MM.1S (cell line): ENCODE data around the gene LRRC75A.

ENCODE experiments used
- EZH2 ChIP-seq: fragments of 300-600 bp; sonication (generic); optimal IDR thresholded peaks from 2 replicates; pipeline ENCODE3; 2017; ENCODE audit warnings: low read depth, mild to moderate bottlenecking, antibody characterized with exemption, low read length, mixed read lengths
- EZH2phosphoT487 ChIP-seq: fragments of 300-600 bp; sonication (generic); IDR thresholded peaks from 2 replicates; pipeline ENCODE4 v1.6.1; 2018; ENCODE audit warnings: antibody characterized with exemption, low read length
- TF ChIP-seq, protein P1 (sequence below): fragments of 300-600 bp; sonication (generic); IDR thresholded peaks from 2 replicates; pipeline ENCODE4 v1.5.1; 2016; ENCODE audit warnings: antibody characterized with exemption, low read length, mixed read lengths

DNA sequence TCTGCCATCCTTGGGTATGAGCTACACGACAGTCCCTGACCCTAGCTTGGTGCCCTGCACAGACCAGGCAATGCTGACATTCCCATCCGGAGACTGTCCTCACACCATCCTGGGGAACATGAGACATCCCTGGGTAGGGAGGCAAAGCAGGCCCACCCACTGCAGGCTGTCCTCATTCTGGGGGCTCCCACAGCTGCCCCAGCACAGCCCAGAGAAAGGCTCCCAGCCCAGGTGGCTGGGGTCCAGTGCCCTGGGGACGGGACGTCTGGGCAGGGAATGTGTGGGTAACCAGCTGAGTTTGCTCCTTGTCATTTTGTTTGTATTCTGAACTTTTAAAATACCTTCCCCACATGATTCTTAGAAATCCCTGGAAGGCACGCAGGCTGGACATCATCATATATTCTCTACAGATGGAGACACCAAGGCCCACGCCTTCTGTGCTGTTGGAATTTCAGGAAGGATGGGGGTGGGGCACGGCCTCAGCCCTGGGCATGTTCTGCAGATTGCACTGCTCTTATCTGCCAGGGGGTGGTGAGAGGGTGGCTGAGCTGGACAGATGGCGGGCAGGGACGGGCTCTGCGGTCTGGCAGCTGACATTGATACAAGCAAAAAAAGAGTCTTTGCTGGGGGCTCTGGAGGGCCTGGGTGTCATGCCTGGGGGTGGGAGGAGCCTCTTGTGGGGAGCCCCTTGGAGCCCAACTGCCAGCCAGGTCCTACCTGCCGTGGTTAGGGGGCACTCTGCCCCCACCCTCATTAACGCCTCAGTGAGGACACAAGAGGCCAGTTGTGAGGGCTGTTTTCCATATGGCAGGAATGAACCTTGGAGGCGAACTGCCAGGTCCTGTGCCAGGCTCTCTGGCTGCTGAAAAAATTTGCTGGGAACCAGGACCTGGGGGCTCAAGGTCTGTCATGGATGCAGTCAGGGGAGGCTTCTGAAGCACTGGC is 28.4 kb downstream of the LRRC75A start:
- TF ChIP-seq, protein P1, sequence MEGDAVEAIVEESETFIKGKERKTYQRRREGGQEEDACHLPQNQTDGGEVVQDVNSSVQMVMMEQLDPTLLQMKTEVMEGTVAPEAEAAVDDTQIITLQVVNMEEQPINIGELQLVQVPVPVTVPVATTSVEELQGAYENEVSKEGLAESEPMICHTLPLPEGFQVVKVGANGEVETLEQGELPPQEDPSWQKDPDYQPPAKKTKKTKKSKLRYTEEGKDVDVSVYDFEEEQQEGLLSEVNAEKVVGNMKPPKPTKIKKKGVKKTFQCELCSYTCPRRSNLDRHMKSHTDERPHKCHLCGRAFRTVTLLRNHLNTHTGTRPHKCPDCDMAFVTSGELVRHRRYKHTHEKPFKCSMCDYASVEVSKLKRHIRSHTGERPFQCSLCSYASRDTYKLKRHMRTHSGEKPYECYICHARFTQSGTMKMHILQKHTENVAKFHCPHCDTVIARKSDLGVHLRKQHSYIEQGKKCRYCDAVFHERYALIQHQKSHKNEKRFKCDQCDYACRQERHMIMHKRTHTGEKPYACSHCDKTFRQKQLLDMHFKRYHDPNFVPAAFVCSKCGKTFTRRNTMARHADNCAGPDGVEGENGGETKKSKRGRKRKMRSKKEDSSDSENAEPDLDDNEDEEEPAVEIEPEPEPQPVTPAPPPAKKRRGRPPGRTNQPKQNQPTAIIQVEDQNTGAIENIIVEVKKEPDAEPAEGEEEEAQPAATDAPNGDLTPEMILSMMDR = no peak
- TF ChIP-seq EZH2 = no peak
- no peak for TF ChIP-seq EZH2phosphoT487
